K562 (cell line): ENCODE measurements around the gene TMX4. TPM values are rescaled to one million over a fixed set of nuclear protein-coding genes. Genes with fewer than 3 reads are reported as not detected.

Source experiments
- ATAC-seq: fragments of 200-7000 bp; cut with Tn5 transposase; 3 replicates; pipeline ENCODE4 v1.9.1; 2020; ENCODE audit warnings: moderate library complexity
- BruUV-seq: library from RNA; stranded (reverse); fragments of 400-500 nt; replicated peaks from 2 replicates; lab custom pipeline; 2021; lab: Mats Ljungman, UMichigan
- CTCF ChIA-PET: fragments of 300-600 bp; formaldehyde crosslinking; extraction: SDS; loops from one replicate; lab custom pipeline; 2021; ENCODE audit warnings: low intra/inter-chr PET ratio; lab: Yijun Ruan, JAX
- POLR2A ChIA-PET: fragments of 300-600, 350-650 bp; sonication (Branson Sonifier 250); formaldehyde crosslinking; extraction: SDS; loops from one replicate; lab custom pipeline; 2021; ENCODE audit warnings: antibody characterized with exemption, inconsistent platforms; lab: Yijun Ruan, JAX
- DNase-seq, 4 experiments: peaks; one replicate each; pipeline versions ENCODE4 v3.0.0 to v3.0.0-alpha.2; 2011 to 2018; ENCODE audit warnings: low spot score in 3 of 4, mixed read lengths in 3 of 4; ENCODE audit errors: extremely low read depth in 1 of 4
- FAIRE-seq: peaks from 2 replicates; lab custom pipeline; 2011; peaks lifted over from hg19 to GRCh38; lab: Jason Lieb, UNC
- H2AFZ ChIP-seq: 2 replicates; pipeline ENCODE4 v1.6.0; 2011; ENCODE audit warnings: low read depth, low read length, control low read depth, inconsistent platforms
- H3K27ac ChIP-seq: fragments of 200-600 bp; 3 replicates; pipeline ENCODE4 v1.8.0; 2011; ENCODE audit warnings: low read depth, mild to moderate bottlenecking, control low read depth, inconsistent platforms, low read length, moderate library complexity, mixed read lengths; ENCODE audit errors: extremely low read depth
- H3K27me3 ChIP-seq, 2 experiments: fragments of 300-600 bp in 1 of 2; 2 replicates in 1 of 2; 3 replicates in 1 of 2; pipeline versions ENCODE4 v1.6.0 to v1.8.0; 2011; ENCODE audit warnings: inconsistent platforms in 2 of 2, low read length in 2 of 2, mild to moderate bottlenecking in 1 of 2, mixed read lengths in 1 of 2, moderate library complexity in 1 of 2; ENCODE audit not compliant: control insufficient read depth in 2 of 2, insufficient read depth in 2 of 2
- H3K36me3 ChIP-seq: fragments of 300-600 bp; 3 replicates; pipeline ENCODE4 v1.8.0; 2011; ENCODE audit warnings: mild to moderate bottlenecking, low read length, inconsistent platforms; ENCODE audit not compliant: control insufficient read depth, insufficient read depth
- H3K4me1 ChIP-seq, 2 experiments: fragments of 200-600 bp in 1 of 2; replicated peaks in 1 of 2; 2 replicates in 1 of 2; 3 replicates in 1 of 2; pipeline versions ENCODE4 v1.5.1 to v1.8.0; 2011; ENCODE audit warnings: inconsistent platforms in 2 of 2, low read length in 2 of 2, mild to moderate bottlenecking in 1 of 2, mixed read lengths in 1 of 2, moderate library complexity in 1 of 2; ENCODE audit not compliant: control insufficient read depth in 2 of 2, insufficient read depth in 2 of 2
- H3K4me2 ChIP-seq: 2 replicates; pipeline ENCODE4 v1.6.1; 2011; ENCODE audit warnings: low read length, control low read depth, inconsistent platforms, mixed read lengths; ENCODE audit not compliant: insufficient read depth
- H3K4me3 ChIP-seq: fragments of 200-600 bp; sonication (generic), shearing (Covaris generic); 2 replicates; pipeline ENCODE4 v1.5.1; 2016; ENCODE audit warnings: control low read depth, inconsistent platforms
- H3K79me2 ChIP-seq: fragments of 200-600 bp; 3 replicates; pipeline ENCODE4 v1.8.0; 2011; ENCODE audit warnings: low read length, inconsistent platforms; ENCODE audit not compliant: control insufficient read depth, insufficient read depth
- H3K9ac ChIP-seq, 2 experiments: 2 replicates each; pipeline versions ENCODE4 v1.6.0 to v1.6.1; 2011; ENCODE audit warnings: low read depth in 2 of 2, low read length in 2 of 2, control low read depth in 1 of 2, inconsistent platforms in 1 of 2, mild to moderate bottlenecking in 1 of 2, mixed read lengths in 1 of 2; ENCODE audit not compliant: insufficient read depth in 1 of 2
- H3K9me1 ChIP-seq: one replicate; pipeline ENCODE4 v1.6.0; 2011; ENCODE audit warnings: inconsistent platforms, mild to moderate bottlenecking, low read length, moderate library complexity; ENCODE audit not compliant: control insufficient read depth, insufficient read depth
- H3K9me3 ChIP-seq: replicated peaks from 2 replicates; pipeline ENCODE4 v1.5.1; 2011; ENCODE audit warnings: low read depth, low read length, inconsistent platforms; ENCODE audit not compliant: control insufficient read depth, insufficient read depth
- H4K20me1 ChIP-seq: replicated peaks from 2 replicates; pipeline ENCODE4 v1.6.1; 2011; ENCODE audit warnings: low read length, inconsistent platforms, mixed read lengths; ENCODE audit not compliant: control insufficient read depth, insufficient read depth
- ADNP ChIP-seq: fragments of 200-800 bp; sonication (Bioruptor generic); IDR thresholded peaks from 2 replicates; pipeline ENCODE4 v1.6.1; 2016; ENCODE audit warnings: missing genetic modification characterization, missing compliant biosample characterization
- EWSR1 ChIP-seq: fragments of 450-650 bp; IDR thresholded peaks from 2 replicates; pipeline ENCODE4 v1.6.1; 2018; ENCODE audit warnings: borderline replicate concordance, mild to moderate bottlenecking, low read depth, moderate library complexity; ENCODE audit not compliant: partially characterized antibody
- NELFE ChIP-seq: IDR thresholded peaks from 2 replicates; pipeline ENCODE4 v1.6.1; 2011; ENCODE audit warnings: mild to moderate bottlenecking; ENCODE audit not compliant: insufficient read depth, insufficient read length
- SAP30 ChIP-seq: fragments of 200-600 bp; sonication (generic); IDR thresholded peaks from 2 replicates; pipeline ENCODE4 v1.6.1; 2012; ENCODE audit warnings: borderline replicate concordance, low read depth, mild to moderate bottlenecking, moderate library complexity, low read length, control low read depth, inconsistent platforms; ENCODE audit not compliant: insufficient read depth, poor library complexity, severe bottlenecking
- UBTF ChIP-seq, 2 experiments: IDR thresholded peaks; 2 replicates each; pipeline ENCODE4 v1.6.1; 2012; ENCODE audit warnings: improper control_type of control experiment in 2 of 2, low read depth in 2 of 2, low read length in 2 of 2, borderline replicate concordance in 1 of 2
- YY1 ChIP-seq, 3 experiments: IDR thresholded peaks; 2 replicates each; pipeline ENCODE4 v1.6.1; 2011; ENCODE audit warnings: low read length in 2 of 3, mild to moderate bottlenecking in 2 of 3, moderate library complexity in 2 of 3, borderline replicate concordance in 1 of 3, control low read depth in 1 of 3, low read depth in 1 of 3; ENCODE audit not compliant: insufficient read depth in 3 of 3, insufficient replicate concordance in 2 of 3, control insufficient read depth in 1 of 3, insufficient read length in 1 of 3; ENCODE audit errors: extremely low read depth in 1 of 3
- ZFP30 ChIP-seq: fragments of 250-450 bp; sonication (Bioruptor Pico); IDR thresholded peaks from 2 replicates; pipeline ENCODE4 v1.8.0; 2022; ENCODE audit warnings: moderate library complexity, mild to moderate bottlenecking, inconsistent platforms, borderline replicate concordance
- ZNF174 ChIP-seq: fragments of 250-450 bp; sonication (Bioruptor Pico); IDR thresholded peaks from 2 replicates; pipeline ENCODE4 v1.4.0; 2020; ENCODE audit warnings: mild to moderate bottlenecking
- ZNF24 ChIP-seq: fragments of 450-650 bp; IDR thresholded peaks from 2 replicates; pipeline ENCODE4 v1.6.1; 2016
- WGBS: fragments of 100-300 bp; shearing (Covaris generic); methylation state at CpG from one replicate; pipeline ENCODE4 v1.1.6; 2016; ENCODE audit warnings: low coverage, mixed read lengths; ENCODE audit not compliant: insufficient coverage; ENCODE audit errors: missing lambda C conversion rate; 5-methylcytosine and 5-hydroxymethylcytosine counted together
- in situ Hi-C: fragments of 300-500 bp; cut with MboI; formaldehyde crosslinking; loops from 4 replicates; pipeline ENCODE4 v1.15.0; 2018; ENCODE audit warnings: inconsistent platforms, mixed read lengths
- intact Hi-C: fragments of 100-400 bp; cut with micrococcal nuclease; formaldehyde crosslinking; loops from 2 replicates; pipeline ENCODE4 v1.14.2; 2022
- polyA plus RNA-seq, 8 experiments: library from polyadenylated mRNA; depleted of rRNA in 4 of 8; stranded (reverse) in 5 of 8; unstranded in 3 of 8; fragments of >200 nt; fragmentation: Nextera tagmentation in 2 of 8; fragmentation: Illumina TruSeq in 1 of 8; extraction: Ambion mirVana in 2 of 8; extraction: Trizol in 1 of 8; gene quantifications; 2 replicates each; pipeline versions ENCODE4 v1.2.1 to v1.2.3, GENCODE V29; 2011 to 2014; ENCODE audit warnings: inconsistent platforms in 1 of 8, missing spikeins in 1 of 8
- total RNA-seq, 7 experiments: library from RNA; depleted of rRNA in 6 of 7; stranded (reverse); fragments of >200 nt in 6 of 7; fragmentation: Illumina TruSeq in 2 of 7; extraction: Trizol in 2 of 7; gene quantifications; 2 replicates each; pipeline versions ENCODE4 v1.2.1 to v1.2.3, GENCODE V29; 2011 to 2021; ENCODE audit warnings: low replicate concordance in 1 of 7

TMX4 gene
- total and polyA plus RNA-seq, 9 of the 15 experiments (the other 6 are each of a cell fraction or from before 2014, with no cell fraction given), result 4.4 to 19.3 (median 10.8) TPM

GRCh38 chr20:7989379-7989778, 30.2 kb downstream of the TMX4 start:
- Histone ChIP-seq H3K27me3 (no peaks in the 10 kb centered on the region), H3K36me3 (peaks cover 4% of the 10 kb centered on the region; the same call in 1 of the 3 replicates), H3K27ac (no peak overlapping the region), H3K79me2 (no peaks in the 10 kb centered on the region), H3K9ac (no peak overlapping the region), H4K20me1 (no peaks in the 10 kb centered on the region), H3K4me1 (no peaks in the 10 kb centered on the region), H3K9me3 (no peaks in the 10 kb centered on the region), H3K4me2 (no peak overlapping the region), H2AFZ (no peak overlapping the region), H3K4me3 (no peak overlapping the region), H3K9me1 (no peaks in the 10 kb centered on the region)
- intact Hi-C loops (no loop called here), in situ Hi-C loops (no loop called here)
- no peak for DNase-seq
- ATAC-seq, result no peak
- no peak for FAIRE-seq
- ChIA-PET POLR2A (interaction anchor here (0.6 to 1.1 kb wide), 2 partner anchors 9 to 29 kb away, joined by 3 read pairs; no protein-coding TSS in a partner anchor), CTCF (no interaction called here)
- TF ChIP-seq NELFE (no peak), ZNF174 (CRISPR knock-in tag) (no peak), SAP30 (no peak), YY1 (IDR thresholded peaks at IDR 0.05; ENCODE audit: borderline replicate concordance in 1 of 3, control insufficient read depth in 1 of 3, extremely low read depth in 1 of 3, insufficient read depth in 3 of 3, insufficient read length in 1 of 3, insufficient replicate concordance in 2 of 3, low read depth in 1 of 3, low read length in 2 of 3) (no peak), EWSR1 (no peak), ZNF24 (no peak), UBTF (IDR thresholded peaks at IDR 0.05; ENCODE audit: borderline replicate concordance in 1 of 2, low read depth in 2 of 2, low read length in 2 of 2) (no peak), ZFP30 (CRISPR knock-in tag) (no peak), ADNP (tag) (no peak)
- 100% methylated on average over 1 of the region's 1 CpG for WGBS
- BruUV-seq, result no TSS peak
